Psoas muscle (tissue), 8 donors: ENCODE measurements around the gene GNAZ. TPM values are rescaled to one million over a fixed set of nuclear protein-coding genes. Genes with fewer than 3 reads are reported as not detected.

ENCODE experiments used
- ATAC-seq, 4 donors: fragments of 200-7000 bp; cut with Tn5 transposase; one replicate each; pipeline ENCODE4 v1.9.1; 2020; ENCODE audit warnings: moderate library complexity in 3 of 4, mild to moderate bottlenecking in 2 of 4
- DNase-seq, 2 donors: peaks; one replicate each; pipeline ENCODE4 v3.0.0-alpha.2; 2020
- H3K27ac ChIP-seq: fragments of 200-600 bp; one replicate; pipeline ENCODE4 v1.8.0; 2022
- H3K27me3 ChIP-seq, 3 donors: fragments of 200-600 bp in 1 of 3; one replicate each; pipeline versions ENCODE4 v1.6.1 to v1.8.0; 2013 to 2022; ENCODE audit warnings: low read length in 2 of 3, mild to moderate bottlenecking in 2 of 3, moderate library complexity in 1 of 3; ENCODE audit not compliant: insufficient read depth in 3 of 3
- H3K36me3 ChIP-seq, 2 donors: fragments of 200-600 bp in 1 of 2; one replicate each; pipeline versions ENCODE4 v1.6.1 to v1.8.0; 2013 to 2022; ENCODE audit warnings: low read depth in 1 of 2, mild to moderate bottlenecking in 1 of 2, moderate library complexity in 1 of 2; ENCODE audit not compliant: insufficient read depth in 1 of 2
- H3K4me1 ChIP-seq: fragments of 200-600 bp; one replicate; pipeline ENCODE4 v1.8.0; 2022
- H3K4me3 ChIP-seq: fragments of 200-600 bp; one replicate; pipeline ENCODE4 v1.8.0; 2022; ENCODE audit warnings: mild to moderate bottlenecking
- H3K9me3 ChIP-seq: fragments of 200-600 bp; one replicate; pipeline ENCODE4 v1.8.0; 2022
- CTCF ChIP-seq: fragments of 200-600 bp; IDR thresholded peaks from one replicate; pipeline ENCODE4 v1.8.0; 2022; ENCODE audit warnings: antibody characterized with exemption
- WGBS, 3 donors: extraction: QIAGEN DNeasy Blood & Tissue Kit; methylation state at CpG; one replicate each; pipeline versions ENCODE4 v1.1.6 to v1.1.7; 2013; 5-methylcytosine and 5-hydroxymethylcytosine counted together
- intact Hi-C, 2 donors: fragments of 100-400 bp; cut with DNase I; formaldehyde crosslinking; loops; one replicate each; pipeline versions ENCODE4 v1.11.0 to v1.14.2; 2022
- polyA plus RNA-seq, 3 donors: library from polyadenylated mRNA; stranded (reverse); fragments of 200-250 nt; gene quantifications; one replicate each; pipeline ENCODE4 v1.2.3, GENCODE V29; 2013
- total RNA-seq, 4 donors: library from RNA; stranded (reverse); fragmentation: NEBNext Ultra II Directional in 2 of 4; extraction: Animal tissue kit (Norgen Biotek cat#: 25700) in 2 of 4; gene quantifications; one replicate each; pipeline versions ENCODE4 v1.2.1 to v1.2.4, GENCODE V29; 2021 to 2023
- donor health status: healthy with polysubstance abuse.
- donor health status: DM: no; HTN: no; CAD: no; lungs with moderate emphysema.
- donor health status: Bipolar disorder and iron deficiency.
- donor health status: healthy.
- donor health status: DM: yes; HTN: yes; CAD: no.
- donor health status: DM: no; HTN: no; CAD: no.
- donor health status: DM: no; HTN: no; CAD: no.
- donor health status: DM: yes; HTN: yes; CAD: no.

GNAZ gene
- total and polyA plus RNA-seq, 7 donors: 0.99 to 3.9 (median 1.7) TPM

GRCh38 chr22:23150762-23151161, 80.4 kb downstream of the GNAZ start:
- 86 to 94% (median 86%) methylated on average over 6 of the region's 6 CpGs for WGBS, 3 donors
- no peaks in the 10 kb centered on the region for H3K36me3 ChIP-seq
- TF ChIP-seq CTCF: no peak
- no peaks in the 10 kb centered on the region for H3K4me1 ChIP-seq
- ATAC-seq (no peak), DNase-seq (no peak)
- intact Hi-C loops: no loop called here
- H3K4me3 ChIP-seq: no peak overlapping the region
- H3K9me3 ChIP-seq: no peaks in the 10 kb centered on the region
- peaks cover 0 to 16% (median 0%) of the 10 kb centered on the region in 3 donors for H3K27me3 ChIP-seq
- H3K27ac ChIP-seq: no peak overlapping the region

- H3K36me3 ChIP-seq: no peaks in the 10 kb centered on the region
- ATAC-seq (no peak), DNase-seq (no peak)
- peaks cover 0 to 10% (median 0%) of the 10 kb centered on the region in 3 donors for H3K27me3 ChIP-seq
- no peak overlapping the region for H3K4me3 ChIP-seq
- no peaks in the 10 kb centered on the region for H3K4me1 ChIP-seq
- WGBS, 3 donors: 88 to 91% (median 90%) methylated on average over 16 of the region's 16 CpGs
- intact Hi-C loops: no loop called here
- no peak overlapping the region for H3K27ac ChIP-seq
- H3K9me3 ChIP-seq: no peaks in the 10 kb centered on the region
- no peak for TF ChIP-seq CTCF
These were observed 81.5 kb downstream of the GNAZ start for GRCh38 chr22:23151827-23152226.

- 86 to 88% (median 86%) methylated on average over 19 of the region's 19 CpGs for WGBS, 3 donors
- ATAC-seq: no peak
- intact Hi-C loops: no loop called here
These were observed 82.2 kb downstream of the GNAZ start for GRCh38 chr22:23152238-23153114.

GRCh38 chr22:23153994-23154393, 83.7 kb downstream of the GNAZ start:
- Histone ChIP-seq H3K4me3 (no peak overlapping the region), H3K27ac (no peak overlapping the region), H3K27me3 (peaks cover 0 to 11% (median 0%) of the 10 kb centered on the region in 3 donors), H3K4me1 (no peaks in the 10 kb centered on the region), H3K36me3 (no peaks in the 10 kb centered on the region), H3K9me3 (no peaks in the 10 kb centered on the region)
- ATAC-seq (no peak), DNase-seq (no peak)
- TF ChIP-seq CTCF: no peak
- 82 to 94% (median 87%) methylated on average over 7 of the region's 7 CpGs for WGBS, 3 donors
- intact Hi-C loops: no loop called here

More at GRCh38 chr22:23152238-23153114, 82.2 kb downstream of the GNAZ start:
- Histone ChIP-seq H3K9me3 (no peaks in the 10 kb centered on the region), H3K4me1 (no peaks in the 10 kb centered on the region), H3K4me3 (no peak overlapping the region), H3K27ac (no peak overlapping the region), H3K36me3 (no peaks in the 10 kb centered on the region), H3K27me3 (peaks cover 0 to 11% (median 0%) of the 10 kb centered on the region in 3 donors)
- DNase-seq: no peak
- TF ChIP-seq CTCF: no peak
